ENCODE results near the gene HOOK2. TPM values are rescaled to one million over a fixed set of nuclear protein-coding genes. Genes with fewer than 3 reads are reported as not detected.

The HOOK2 gene
- total and polyA plus RNA-seq, 2 donors (not counting 1 experiment from before 2014, with no cell fraction given) = 6.6 to 26.6 TPM

GRCh38 chr19:12783291-12783848 lies 8.0 kb upstream of the HOOK2 start:
- Histone ChIP-seq H3K36me3 (ENCODE audit: control insufficient read depth, insufficient read depth, low read length) (no peaks in the 10 kb centered on the region), H3K27me3 (ENCODE audit: control insufficient read depth, insufficient read depth, low read length) (no peaks in the 10 kb centered on the region), H3K4me2 (ENCODE audit: extremely low read depth, insufficient read depth, low read length) (peak overlapping the region; percentile 48), H2AFZ (ENCODE audit: low read length) (no peak overlapping the region), H3K9me3 (ENCODE audit: control insufficient read depth, insufficient read depth, low read depth, low read length) (no peaks in the 10 kb centered on the region), H3K9ac (ENCODE audit: insufficient read depth, low read length) (peak overlapping the region; percentile 76), H4K20me1 (ENCODE audit: control insufficient read depth, extremely low read depth, insufficient read depth, low read length) (no peaks in the 10 kb centered on the region), H3K4me1 (ENCODE audit: control insufficient read depth, extremely low read depth, insufficient read depth, low read length) (peaks cover 46% of the 10 kb centered on the region), H3K27ac (ENCODE audit: insufficient read depth, low read length) (peak overlapping the region; percentile 88), H3K79me2 (ENCODE audit: control insufficient read depth, insufficient read depth, low read length) (no peaks in the 10 kb centered on the region), H3K4me3 (replicated peaks in 1 of 4; ENCODE audit: control extremely low read depth in 1 of 4, insufficient read depth in 1 of 4, low read depth in 3 of 4, low read length in 4 of 4) (peak overlapping the region in 1 of 4 experiments; percentile 57)
- no peak for TF ChIP-seq CTCF (conservative IDR thresholded peaks at IDR 0.05 in 1 of 2, IDR thresholded peaks at IDR 0.05 in 1 of 2; ENCODE audit: low read depth in 1 of 2, low read length in 2 of 2)
- TF ChIP-seq EZH2 (IDR thresholded peaks at IDR 0.05; ENCODE audit: low read length, missing control alignments) = no peak
- DNase-seq (ENCODE audit: low read depth in 2 of 2) = no peak

- H3K27ac ChIP-seq (ENCODE audit: insufficient read depth, low read length) = peak overlapping the region; percentile 88
- H3K4me3 ChIP-seq (replicated peaks in 1 of 4; ENCODE audit: control extremely low read depth in 1 of 4, insufficient read depth in 1 of 4, low read depth in 3 of 4, low read length in 4 of 4) = peak overlapping the region; percentile 39 to 57 (median 46)
- H3K9me3 ChIP-seq (ENCODE audit: control insufficient read depth, insufficient read depth, low read depth, low read length) = no peaks in the 10 kb centered on the region
- peaks cover 45% of the 10 kb centered on the region for H3K4me1 ChIP-seq (ENCODE audit: control insufficient read depth, extremely low read depth, insufficient read depth, low read length)
- no peaks in the 10 kb centered on the region for H3K27me3 ChIP-seq (ENCODE audit: control insufficient read depth, insufficient read depth, low read length)
- H3K79me2 ChIP-seq (ENCODE audit: control insufficient read depth, insufficient read depth, low read length) = no peaks in the 10 kb centered on the region
- H3K9ac ChIP-seq (ENCODE audit: insufficient read depth, low read length) = peak overlapping the region; percentile 76
- DNase-seq (ENCODE audit: low read depth in 2 of 2) = peak; percentile 83 to 85
- H3K36me3 ChIP-seq (ENCODE audit: control insufficient read depth, insufficient read depth, low read length) = no peaks in the 10 kb centered on the region
- TF ChIP-seq CTCF (conservative IDR thresholded peaks at IDR 0.05 in 1 of 2, IDR thresholded peaks at IDR 0.05 in 1 of 2; ENCODE audit: low read depth in 1 of 2, low read length in 2 of 2) (no peak), EZH2 (IDR thresholded peaks at IDR 0.05; ENCODE audit: low read length, missing control alignments) (no peak)
- peak overlapping the region; percentile 94 for H3K4me2 ChIP-seq (ENCODE audit: extremely low read depth, insufficient read depth, low read length)
- no peaks in the 10 kb centered on the region for H4K20me1 ChIP-seq (ENCODE audit: control insufficient read depth, extremely low read depth, insufficient read depth, low read length)
- H2AFZ ChIP-seq (ENCODE audit: low read length) = peak overlapping the region; percentile 75
These were observed 7.3 kb upstream of the HOOK2 start for GRCh38 chr19:12782424-12783290.

- Histone ChIP-seq H3K4me3 (replicated peaks in 1 of 4; ENCODE audit: control extremely low read depth in 1 of 4, insufficient read depth in 1 of 4, low read depth in 3 of 4, low read length in 4 of 4) (peak overlapping the region; percentile 33 to 57 (median 46)), H3K36me3 (ENCODE audit: control insufficient read depth, insufficient read depth, low read length) (no peaks in the 10 kb centered on the region), H3K27me3 (ENCODE audit: control insufficient read depth, insufficient read depth, low read length) (no peaks in the 10 kb centered on the region), H3K4me1 (ENCODE audit: control insufficient read depth, extremely low read depth, insufficient read depth, low read length) (peaks cover 48% of the 10 kb centered on the region), H3K27ac (ENCODE audit: insufficient read depth, low read length) (peak overlapping the region; percentile 88), H2AFZ (ENCODE audit: low read length) (peak overlapping the region; percentile 75), H3K9ac (ENCODE audit: insufficient read depth, low read length) (peak overlapping the region; percentile 76), H3K79me2 (ENCODE audit: control insufficient read depth, insufficient read depth, low read length) (no peaks in the 10 kb centered on the region), H4K20me1 (ENCODE audit: control insufficient read depth, extremely low read depth, insufficient read depth, low read length) (no peaks in the 10 kb centered on the region), H3K4me2 (ENCODE audit: extremely low read depth, insufficient read depth, low read length) (peak overlapping the region; percentile 94), H3K9me3 (ENCODE audit: control insufficient read depth, insufficient read depth, low read depth, low read length) (no peaks in the 10 kb centered on the region)
- no peak for DNase-seq (ENCODE audit: low read depth in 2 of 2)
- TF ChIP-seq CTCF (conservative IDR thresholded peaks at IDR 0.05 in 1 of 2, IDR thresholded peaks at IDR 0.05 in 1 of 2; ENCODE audit: low read depth in 1 of 2, low read length in 2 of 2) = no peak
- TF ChIP-seq EZH2 (IDR thresholded peaks at IDR 0.05; ENCODE audit: low read length, missing control alignments) = no peak
These were observed 6.7 kb upstream of the HOOK2 start for GRCh38 chr19:12782174-12782423.

Data from fibroblast of lung (primary cell).